Activated CD8-positive, alpha-beta memory T cell treated with anti-CD3 and anti-CD28 coated beads, Interleukin-2, amount 50 U/mL, for 4 hours (primary cell): Measurements from ENCODE around the gene PLK2.

Experiments
- DNase-seq: peaks from one replicate; pipeline ENCODE4 v3.0.0-alpha.2; 2020

Gene PLK2

GRCh38 chr5:58447226-58447625, 12.7 kb downstream of the PLK2 start:
- DNase-seq, result no peak

GRCh38 chr5:58446024-58446423, 13.9 kb downstream of the PLK2 start:
- no peak for DNase-seq

GRCh38 chr5:58444805-58445204, 15.1 kb downstream of the PLK2 start:
- no peak for DNase-seq

GRCh38 chr5:58440901-58441460, 18.9 kb downstream of the PLK2 start:
- no peak for DNase-seq

DNA sequence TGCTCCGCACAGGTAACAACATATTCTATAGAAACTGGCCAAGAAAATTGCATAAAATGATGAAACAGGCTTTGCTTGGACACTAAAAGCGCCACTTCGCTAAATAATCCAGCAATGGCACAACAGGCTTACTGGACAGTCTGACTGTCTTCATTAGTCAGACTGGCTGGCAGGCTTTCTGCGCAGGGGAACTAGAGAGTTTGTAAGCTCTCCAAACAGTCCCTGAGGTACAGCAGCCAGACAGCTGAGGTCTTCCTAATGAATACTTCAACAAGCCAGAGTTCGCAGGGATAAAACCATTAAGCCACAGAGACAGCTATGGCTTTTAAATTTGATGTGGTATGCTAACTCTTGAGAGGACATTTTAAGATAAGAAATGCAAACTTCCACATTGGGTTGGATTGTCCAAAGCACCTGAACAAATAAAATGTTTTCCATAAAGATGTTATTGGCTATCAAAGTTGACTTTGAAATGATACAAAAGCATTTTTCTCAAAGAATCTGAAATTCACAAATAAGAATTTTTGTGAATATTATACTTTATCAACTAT, 20.7 kb downstream of the PLK2 start:
- DNase-seq, result no peak

DNA sequence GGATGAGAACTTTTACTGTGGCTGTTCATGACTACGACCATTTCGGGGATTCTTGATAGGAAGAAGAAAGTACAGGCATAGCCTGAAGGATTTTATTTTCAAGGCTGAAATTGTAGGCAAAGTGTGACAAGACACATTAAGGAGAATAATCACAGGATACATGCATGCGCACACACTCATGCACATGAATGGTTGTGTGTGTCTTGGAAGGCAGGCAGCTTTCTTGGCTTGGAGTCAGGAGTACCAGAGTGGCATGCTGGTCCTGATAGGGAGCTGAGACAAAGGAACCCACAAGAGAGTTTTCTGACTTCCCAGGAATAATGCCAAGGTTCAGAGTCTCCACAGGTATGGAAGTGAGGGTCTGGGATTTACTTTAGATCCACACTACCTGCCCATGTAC, 22.2 kb downstream of the PLK2 start:
- DNase-seq, result no peak

- DNase-seq, result no peak
Observed at GRCh38 chr5:58431832-58432231, 28.1 kb downstream of the PLK2 start.

DNA sequence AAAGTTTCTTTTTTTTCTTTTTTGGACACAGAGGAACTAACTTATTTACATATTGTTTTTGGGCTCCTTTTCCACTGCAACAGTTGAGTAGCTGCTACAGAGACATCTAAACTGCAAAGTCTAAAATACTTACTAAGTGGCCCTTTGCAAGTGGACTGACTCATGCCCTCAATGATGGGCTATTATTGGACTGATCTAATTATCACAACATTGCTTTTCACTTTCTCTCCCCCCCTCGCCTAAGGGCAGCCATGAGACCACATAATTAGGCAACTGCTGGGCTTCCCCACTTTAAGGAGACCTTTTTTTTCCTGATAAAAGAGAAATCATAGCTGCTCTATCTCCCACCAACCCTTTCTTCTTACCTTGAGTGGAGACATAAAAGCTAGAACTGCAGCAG, 47.0 kb downstream of the PLK2 start:
- no peak for DNase-seq

DNA sequence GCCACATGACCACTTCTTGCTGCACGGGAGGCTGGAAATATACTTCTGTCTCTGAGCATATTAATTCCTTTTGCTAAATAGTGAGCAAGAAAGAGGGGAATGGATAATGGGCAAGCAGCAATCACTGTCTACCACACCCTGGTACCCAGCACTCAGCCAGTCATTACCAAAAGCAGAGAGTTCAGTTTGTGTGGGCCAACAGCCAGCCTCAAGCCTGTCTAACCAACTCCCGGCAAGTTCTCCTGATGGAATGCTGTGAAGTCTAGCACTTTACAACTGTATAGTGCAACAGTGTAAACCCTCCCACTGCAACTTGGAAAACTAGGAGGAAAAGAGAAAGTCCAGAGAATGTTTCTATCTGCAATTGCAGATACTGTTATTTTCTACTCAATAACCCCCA, 47.8 kb downstream of the PLK2 start:
- DNase-seq, result no peak

- DNase-seq, result no peak
Observed at GRCh38 chr5:58411372-58411771, 48.5 kb downstream of the PLK2 start.

- no peak for DNase-seq
Observed at GRCh38 chr5:58410441-58410840, 49.4 kb downstream of the PLK2 start.

GRCh38 chr5:58407042-58407719, 52.7 kb downstream of the PLK2 start:
- DNase-seq, result no peak

DNA sequence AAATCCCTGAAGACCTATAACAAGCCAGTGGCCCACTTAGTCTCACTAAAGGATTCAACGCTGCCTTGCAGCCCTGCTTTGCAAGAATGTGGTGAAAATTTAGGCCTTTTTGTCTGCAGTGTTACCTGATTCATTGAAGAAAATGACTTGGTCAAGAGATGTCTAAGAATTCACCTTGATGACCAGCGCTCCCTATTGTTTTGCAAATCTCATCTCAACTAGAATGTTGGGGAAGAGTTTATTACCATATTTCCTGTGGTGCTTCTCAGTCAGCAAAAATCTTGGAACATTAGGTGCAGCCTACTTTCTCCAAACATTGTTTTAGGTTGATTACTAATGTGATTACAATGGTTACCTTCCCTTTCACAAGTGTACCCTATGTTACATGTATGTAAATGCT, 53.5 kb downstream of the PLK2 start:
- DNase-seq, result no peak

DNA sequence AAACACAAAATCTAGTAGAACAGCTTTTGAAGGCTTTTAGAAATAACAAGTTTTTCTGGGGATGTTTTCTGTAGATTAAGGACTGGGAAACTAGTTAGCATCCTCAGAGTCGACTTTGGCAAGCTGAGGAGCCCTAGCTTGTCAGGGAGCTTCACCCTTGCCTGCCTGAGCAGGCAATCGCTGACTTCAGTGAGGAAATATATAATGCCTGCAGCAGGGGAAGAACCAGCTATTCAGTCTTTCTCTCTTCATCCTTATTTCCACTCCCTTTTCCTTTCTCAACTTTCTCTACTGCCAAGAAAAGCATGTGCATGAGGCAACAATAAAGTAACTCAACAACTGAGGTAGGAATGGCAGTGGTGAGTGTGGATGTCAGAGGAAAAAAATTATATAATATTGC, 54.7 kb downstream of the PLK2 start:
- no peak for DNase-seq

DNA sequence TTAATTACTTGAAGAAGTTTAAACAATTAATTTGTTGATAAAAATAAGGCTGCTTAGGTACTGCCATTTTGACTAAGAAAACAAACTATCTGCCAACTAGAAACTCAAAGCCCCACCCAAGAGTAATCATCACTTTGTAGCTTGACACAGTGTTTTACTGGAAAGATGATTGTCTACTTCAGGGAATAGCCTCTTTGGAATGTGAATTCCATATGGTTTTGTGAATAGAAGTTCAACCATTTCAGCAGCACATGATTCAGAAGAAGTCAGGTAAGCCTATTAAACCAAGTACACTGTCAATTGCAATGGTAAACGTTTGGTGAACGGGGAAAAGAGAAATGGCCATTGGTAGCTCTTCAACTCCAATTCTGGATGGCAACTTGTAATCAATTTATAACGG, 55.2 kb downstream of the PLK2 start:
- DNase-seq, result no peak
